CD4-positive, alpha-beta T cell treated with Interleukin-6 at 100 ng/mL for 8 hours (primary cell): ENCODE data around the gene SHPK.

Experiments used
- DNase-seq: peaks from one replicate; pipeline ENCODE4 v3.0.0-alpha.2; 2020; ENCODE audit warnings: mixed read lengths, low spot score

The SHPK gene

DNA sequence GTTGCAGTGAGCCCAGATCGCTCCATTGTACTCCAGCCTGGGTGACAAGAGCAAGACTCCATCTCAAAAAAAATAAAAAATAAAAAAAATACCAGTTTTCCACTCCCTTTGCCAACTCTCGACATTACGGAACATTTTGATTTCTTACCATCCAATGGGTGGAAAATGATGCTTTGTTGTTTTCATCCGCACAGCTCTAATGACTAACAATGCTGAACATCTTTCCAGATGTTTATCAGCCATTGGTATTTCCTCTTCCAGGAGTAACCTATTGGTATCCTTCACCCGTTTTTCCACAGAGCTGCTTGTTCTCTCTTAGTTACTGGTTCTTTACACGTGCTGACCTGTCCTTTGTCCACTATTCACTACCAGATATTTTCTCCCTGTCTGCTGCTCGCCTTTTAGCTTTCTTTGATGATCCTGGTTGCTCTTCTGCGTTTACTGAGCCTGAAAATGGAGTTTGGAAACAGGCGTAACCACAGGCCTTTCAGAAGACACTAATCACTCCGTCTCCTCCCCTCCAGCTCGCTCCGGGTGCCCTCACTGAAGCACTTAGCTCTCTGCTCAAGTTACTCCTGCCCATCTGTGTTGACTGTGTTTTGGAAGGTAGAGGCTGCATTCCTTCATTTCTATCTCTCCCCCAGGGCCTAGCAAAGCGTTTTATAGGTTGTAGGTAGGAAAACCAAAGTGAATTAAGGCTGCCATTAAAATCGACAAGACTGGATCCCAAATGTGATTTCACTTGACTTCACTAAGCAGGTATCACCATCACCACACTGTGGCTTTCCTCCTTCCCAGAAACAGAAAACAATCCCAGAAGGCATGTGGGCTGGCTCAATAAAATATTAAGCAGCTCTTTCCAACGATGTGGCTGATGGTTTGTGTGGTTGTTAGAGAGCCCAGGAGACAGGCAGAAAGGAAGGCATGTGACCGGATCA, 8.9 kb downstream of the SHPK start:
- DNase-seq: no peak

GRCh38 chr17:3622977-3623594, 13.0 kb downstream of the SHPK start:
- DNase-seq: no peak

- no peak for DNase-seq
These were observed 14.8 kb downstream of the SHPK start for GRCh38 chr17:3621146-3621720.

DNA sequence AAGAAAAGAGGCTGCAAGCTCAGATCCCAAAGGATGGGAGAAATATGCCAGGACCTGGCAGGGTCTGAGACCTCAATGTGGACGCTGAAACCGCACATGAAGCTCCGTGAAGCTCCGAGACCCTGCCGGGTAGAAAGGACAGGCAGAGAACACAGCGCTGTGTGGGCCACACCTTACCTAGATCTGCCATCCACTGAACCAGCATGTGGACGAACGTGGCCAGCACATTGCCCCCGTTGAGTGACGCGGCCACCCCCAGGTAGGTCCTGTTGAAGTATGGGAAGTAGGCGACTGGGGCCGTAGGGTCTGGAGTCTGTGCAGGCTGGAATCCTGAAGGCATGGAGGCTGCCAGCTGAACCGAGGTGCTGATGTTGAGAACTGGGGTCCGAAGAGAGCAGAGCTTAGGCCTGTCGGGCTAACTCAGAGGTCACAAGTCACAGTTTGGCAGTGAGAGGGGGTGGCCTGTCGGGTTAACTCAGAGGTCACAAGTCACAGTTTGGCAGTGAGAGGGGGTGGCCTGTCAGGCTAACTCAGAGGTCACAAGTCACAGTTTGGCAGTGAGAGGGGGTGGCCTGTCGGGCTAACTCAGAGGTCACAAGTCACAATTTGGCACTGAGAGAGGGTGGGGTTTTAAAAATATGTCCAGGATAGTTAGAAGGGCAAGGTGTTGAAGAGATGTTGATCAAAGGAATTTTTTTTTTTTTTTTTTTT, 20.7 kb downstream of the SHPK start:
- DNase-seq: no peak

- DNase-seq: no peak
These were observed 22.9 kb downstream of the SHPK start for GRCh38 chr17:3613124-3613523.

- no peak for DNase-seq
These were observed 25.5 kb downstream of the SHPK start for GRCh38 chr17:3610523-3610922.

DNA sequence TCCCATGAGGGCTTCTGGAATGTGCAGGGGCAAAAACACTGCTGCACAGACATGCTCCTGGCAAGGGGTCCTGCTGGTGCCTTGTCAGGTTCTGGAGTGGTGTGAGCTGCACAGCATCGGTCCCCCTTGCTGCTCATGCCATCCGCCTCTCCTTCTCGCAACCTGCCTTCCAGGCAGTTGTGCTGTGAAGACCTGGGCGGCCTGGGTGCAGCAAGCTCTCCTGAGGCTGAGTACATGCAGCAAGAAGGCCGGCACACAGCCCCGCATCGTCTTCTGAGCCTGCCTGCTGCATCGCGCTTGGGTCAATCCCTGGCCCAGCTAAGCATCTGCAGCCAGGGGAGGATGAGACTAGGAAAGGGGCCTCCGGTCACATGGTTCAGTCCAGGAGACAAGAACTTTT, 26.4 kb downstream of the SHPK start:
- DNase-seq: no peak

DNA sequence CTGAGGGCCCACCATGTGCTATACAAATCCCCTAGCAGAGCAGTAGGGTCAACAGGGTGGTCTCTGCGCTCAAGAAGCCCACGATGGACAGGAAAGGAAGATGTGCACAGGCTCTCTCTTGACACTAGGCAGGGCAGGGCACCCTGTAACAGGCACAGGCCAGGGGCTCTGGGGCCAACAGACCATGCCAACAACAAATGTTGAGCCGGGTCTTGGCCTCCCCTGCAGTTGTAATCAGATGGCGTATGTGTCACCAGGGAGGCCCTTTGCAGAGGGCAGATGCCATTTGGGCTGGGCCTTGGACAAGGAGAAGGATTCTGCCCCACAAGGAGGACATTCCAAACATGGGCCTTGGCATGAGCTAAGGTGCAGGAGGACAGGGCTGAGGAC, 32.2 kb downstream of the SHPK start:
- no peak for DNase-seq

DNA sequence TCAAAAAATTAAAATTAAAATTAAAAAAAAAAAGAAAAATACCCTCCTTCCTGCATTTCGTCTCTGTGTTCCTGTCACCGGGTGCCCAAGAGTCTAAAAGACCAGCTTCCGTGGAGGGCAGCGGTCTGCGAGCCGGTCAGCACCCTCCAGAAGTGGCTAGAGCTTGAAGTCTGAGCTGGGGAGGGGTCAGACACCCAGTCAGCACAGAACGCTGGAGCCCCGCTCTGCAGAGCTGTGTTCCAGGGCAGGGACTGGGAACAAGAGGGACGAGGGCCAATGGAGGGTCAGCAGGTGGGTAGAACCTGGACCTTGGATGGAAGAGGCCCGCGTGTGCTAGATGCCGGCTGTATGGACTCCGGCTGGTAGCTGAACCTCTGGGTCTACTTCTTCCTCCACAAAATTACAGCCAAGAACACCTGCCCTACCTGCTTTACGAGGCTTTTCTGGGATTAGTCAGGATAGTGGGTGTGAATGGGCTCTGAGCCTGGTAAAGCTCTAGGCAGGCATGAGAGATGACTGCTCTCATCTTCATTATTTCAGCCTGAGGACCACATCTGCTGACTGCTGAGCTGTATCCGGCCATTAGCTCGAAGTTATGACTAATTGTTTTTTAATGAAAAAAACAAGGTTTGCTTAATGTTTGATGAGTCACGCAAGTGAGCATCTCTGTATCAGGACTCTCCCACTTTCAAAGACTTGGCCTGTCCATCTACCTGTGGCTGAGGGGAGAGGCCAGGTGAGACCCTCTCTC, 32.8 kb downstream of the SHPK start:
- DNase-seq: no peak

GRCh38 chr17:3602499-3602898, 33.6 kb downstream of the SHPK start:
- no peak for DNase-seq

- no peak for DNase-seq
These were observed 35.4 kb downstream of the SHPK start for GRCh38 chr17:3600529-3601205.

- DNase-seq: no peak
These were observed 38.0 kb downstream of the SHPK start for GRCh38 chr17:3598078-3598477.

GRCh38 chr17:3596804-3597464, 39.1 kb downstream of the SHPK start:
- DNase-seq: no peak

DNA sequence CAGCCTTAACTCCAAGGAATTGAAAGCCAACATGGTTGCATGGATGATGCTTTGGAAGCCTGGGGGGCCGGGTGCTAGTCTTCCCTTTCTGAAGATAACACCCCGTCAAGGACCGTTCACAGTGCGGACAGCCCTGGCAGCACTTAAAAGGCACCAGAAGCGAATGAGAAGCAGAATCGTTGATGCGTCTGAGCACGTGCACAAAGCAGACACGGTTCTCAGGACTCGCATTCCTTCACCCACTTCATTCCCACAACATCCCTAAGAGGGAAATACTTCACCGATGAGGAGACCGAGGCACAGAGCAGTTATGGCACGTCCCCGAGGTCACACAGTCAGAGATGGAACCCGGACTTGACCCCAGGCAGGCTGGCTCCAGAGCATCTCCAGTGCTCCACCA, 41.1 kb downstream of the SHPK start:
- no peak for DNase-seq

DNA sequence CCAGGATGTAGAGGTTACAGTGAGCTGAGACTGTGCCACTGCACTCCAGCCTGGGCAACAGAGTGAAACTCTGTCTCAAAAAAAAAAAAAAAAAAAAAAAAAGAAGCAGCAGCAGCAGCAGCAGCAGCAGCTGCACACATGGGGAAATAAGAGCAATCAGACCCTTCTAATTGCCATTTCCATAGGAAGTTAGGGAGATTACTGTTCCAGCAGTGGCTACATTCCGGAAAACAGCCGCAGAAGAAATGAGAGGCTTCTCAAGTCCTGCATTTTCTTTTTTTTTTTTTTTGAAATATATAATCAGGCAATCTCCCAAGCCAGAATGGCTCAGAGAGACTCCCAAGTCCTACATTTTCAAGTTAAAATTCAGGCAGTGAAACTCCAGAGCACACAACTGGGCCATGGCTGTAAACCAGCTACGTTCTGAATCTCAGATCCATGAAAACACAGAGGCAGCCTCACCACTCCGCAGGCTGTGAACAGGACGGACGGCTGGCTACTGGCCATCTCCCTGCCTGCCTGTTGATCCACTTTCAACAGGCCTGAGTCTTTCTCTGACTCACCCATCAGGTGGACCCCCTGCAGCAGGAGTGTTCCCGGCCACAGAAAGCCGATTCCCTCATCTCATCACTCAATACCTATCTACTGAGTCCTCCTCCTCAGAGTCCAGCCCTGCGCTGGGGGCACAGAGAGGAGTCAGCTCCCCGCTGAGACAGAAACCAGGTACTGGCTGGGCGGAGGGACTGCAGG, 41.8 kb downstream of the SHPK start:
- no peak for DNase-seq

GRCh38 chr17:3593384-3593783, 42.7 kb downstream of the SHPK start:
- no peak for DNase-seq

DNA sequence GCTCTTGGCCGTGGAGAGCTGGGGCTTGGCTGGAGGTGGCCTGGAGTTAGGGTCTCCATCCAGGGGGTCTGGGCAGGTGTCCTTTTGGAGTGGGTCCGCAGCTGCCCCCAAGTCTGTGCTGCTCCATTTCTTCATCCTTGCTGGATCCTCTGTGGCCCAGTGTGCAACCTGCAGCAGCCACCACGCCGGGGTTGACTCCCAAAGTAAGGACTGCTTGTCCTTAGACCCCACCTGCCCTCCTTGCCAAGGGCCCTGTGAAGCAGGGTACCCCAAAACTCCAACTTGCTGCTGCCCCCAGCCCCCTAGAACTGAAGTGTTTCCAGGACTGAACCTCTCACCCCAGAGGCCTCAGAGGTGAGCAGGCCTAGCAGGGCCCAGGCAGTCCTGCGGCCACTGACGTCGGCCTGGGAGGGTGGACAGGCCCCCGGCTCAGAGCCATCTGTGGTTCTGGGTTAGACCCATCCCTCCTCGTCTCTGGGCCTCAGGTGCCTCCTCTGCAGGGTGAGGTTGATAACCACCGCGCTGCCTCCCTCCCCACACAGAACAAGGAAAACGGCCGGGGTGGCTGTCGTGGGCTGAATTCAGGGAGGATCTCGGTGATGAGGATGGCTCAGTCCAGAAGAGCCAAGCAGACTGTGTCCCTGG, 43.7 kb downstream of the SHPK start:
- DNase-seq: no peak

DNA sequence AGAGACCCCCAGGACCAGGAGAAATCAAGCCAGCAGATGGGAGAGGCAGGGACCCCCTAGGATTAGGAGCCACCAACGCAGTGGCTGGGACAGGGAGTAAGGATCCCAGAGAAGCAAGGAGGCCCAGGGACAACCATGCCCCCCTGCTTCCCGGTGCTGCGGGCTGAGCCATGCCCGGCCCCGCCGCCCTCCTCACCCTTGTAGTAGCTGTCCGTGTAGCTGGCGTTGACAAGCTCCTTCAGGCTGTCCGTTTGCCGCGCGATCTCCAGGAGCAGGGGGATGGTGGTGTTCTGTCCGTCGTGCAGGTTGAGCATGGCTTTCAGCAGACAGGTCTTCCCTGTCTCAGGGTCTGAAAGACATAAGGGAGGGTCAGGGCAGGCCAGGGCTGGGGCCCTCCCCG, 45.3 kb downstream of the SHPK start:
- no peak for DNase-seq

GRCh38 chr17:3590231-3590630, 45.8 kb downstream of the SHPK start:
- DNase-seq: no peak
